ENCODE measurements around the gene MCF2L.
A peak's percentile ranks its signal among the peaks of the same experiment; 100 is the strongest.

MCF2L gene

GRCh38 chr13:113138792-113139551 is 170.0 kb downstream of the MCF2L start:
- no peak for DNase-seq

GRCh38 chr13:113139577-113139976 is 170.6 kb downstream of the MCF2L start:
- no peak for DNase-seq

- DNase-seq: no peak
These were observed 171.9 kb downstream of the MCF2L start for GRCh38 chr13:113140677-113141600.

GRCh38 chr13:113141601-113141970 is 172.6 kb downstream of the MCF2L start:
- no peak for DNase-seq

- DNase-seq: no peak
These were observed 173.9 kb downstream of the MCF2L start for GRCh38 chr13:113142876-113143275.

- no peak for DNase-seq
These were observed 174.6 kb downstream of the MCF2L start for GRCh38 chr13:113143466-113144254.

- DNase-seq: no peak
These were observed 175.2 kb downstream of the MCF2L start for GRCh38 chr13:113144255-113144629.

- DNase-seq: no peak
These were observed 176.5 kb downstream of the MCF2L start for GRCh38 chr13:113145496-113145895.

GRCh38 chr13:113145911-113146598 is 177.0 kb downstream of the MCF2L start:
- no peak for DNase-seq

GRCh38 chr13:113146750-113147149 is 177.7 kb downstream of the MCF2L start:
- no peak for DNase-seq

GRCh38 chr13:113147206-113147605 is 178.2 kb downstream of the MCF2L start:
- DNase-seq: peak; percentile 8

GRCh38 chr13:113148407-113148806 is 179.4 kb downstream of the MCF2L start:
- DNase-seq: no peak

GRCh38 chr13:113148940-113149503 is 180.0 kb downstream of the MCF2L start:
- no peak for DNase-seq

All from activated CD8-positive, alpha-beta memory T cell treated with anti-CD3 and anti-CD28 coated beads, Interleukin-2, amount 50 U/mL, for 4 hours (primary cell).